Epithelial cell of esophagus (primary cell): Measurements from ENCODE around the gene C1orf50.

Source experiments
- DNase-seq: peaks from one replicate; pipeline ENCODE4 v3.0.0; 2010; ENCODE audit warnings: low read depth
- H3K4me3 ChIP-seq: 2 replicates; pipeline ENCODE4 v1.5.1; 2011; ENCODE audit warnings: mild to moderate bottlenecking, low read length, control low read depth
- CTCF ChIP-seq: IDR thresholded peaks from 2 replicates; pipeline ENCODE4 v1.5.1; 2011; ENCODE audit warnings: low read depth, mild to moderate bottlenecking, low read length, control low read depth, inconsistent platforms; ENCODE audit not compliant: insufficient read depth; ENCODE audit errors: missing control alignments

C1orf50 gene

GRCh38 chr1:42740851-42741580 is 26.0 kb upstream of the C1orf50 start:
- H3K4me3 ChIP-seq = no peak overlapping the region
- no peak for TF ChIP-seq CTCF
- DNase-seq = no peak

- DNase-seq = no peak
- TF ChIP-seq CTCF = no peak
- no peak overlapping the region for H3K4me3 ChIP-seq
These were observed 25.3 kb upstream of the C1orf50 start for GRCh38 chr1:42741706-42742105.

GRCh38 chr1:42742141-42742540 is 24.9 kb upstream of the C1orf50 start:
- no peak overlapping the region for H3K4me3 ChIP-seq
- DNase-seq = no peak
- TF ChIP-seq CTCF = no peak

DNA sequence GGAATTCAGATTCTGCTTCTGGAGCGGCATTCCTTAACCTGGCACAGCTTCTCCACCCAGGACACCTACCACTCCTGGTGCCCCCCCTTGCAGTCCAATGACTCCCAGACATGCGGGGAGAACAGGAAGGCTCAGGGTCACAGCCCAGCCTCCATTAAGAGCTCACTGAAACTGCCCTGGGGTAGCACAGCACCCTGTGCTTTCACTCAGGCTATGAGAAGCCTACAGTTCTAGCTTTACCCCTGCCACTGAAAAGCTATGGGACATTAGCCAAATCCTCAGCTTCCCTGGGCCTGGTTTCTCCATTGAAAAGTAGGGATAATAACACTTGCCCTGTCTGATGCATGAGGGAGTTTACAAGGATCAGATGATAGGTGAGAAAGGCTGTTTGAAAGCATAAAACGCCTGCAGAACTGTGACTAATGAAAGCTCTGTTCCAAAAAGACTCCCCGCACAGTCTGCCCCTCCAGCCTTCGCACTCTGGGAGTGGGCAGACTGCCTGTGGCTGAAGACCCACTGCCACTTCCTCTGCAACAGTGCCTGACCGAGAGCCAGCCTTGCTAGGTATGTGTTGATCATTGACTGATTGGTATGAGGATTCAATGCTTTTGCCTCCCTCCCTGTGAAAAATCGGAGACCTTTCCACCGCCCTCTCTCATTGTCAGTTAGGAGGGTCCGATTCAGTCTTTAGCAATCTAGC is 24.3 kb upstream of the C1orf50 start:
- H3K4me3 ChIP-seq = no peak overlapping the region
- DNase-seq = peak; percentile 48
- no peak for TF ChIP-seq CTCF

- DNase-seq = peak; percentile 97
- no peak for TF ChIP-seq CTCF
These were observed 23.5 kb upstream of the C1orf50 start for GRCh38 chr1:42743317-42744147.

DNA sequence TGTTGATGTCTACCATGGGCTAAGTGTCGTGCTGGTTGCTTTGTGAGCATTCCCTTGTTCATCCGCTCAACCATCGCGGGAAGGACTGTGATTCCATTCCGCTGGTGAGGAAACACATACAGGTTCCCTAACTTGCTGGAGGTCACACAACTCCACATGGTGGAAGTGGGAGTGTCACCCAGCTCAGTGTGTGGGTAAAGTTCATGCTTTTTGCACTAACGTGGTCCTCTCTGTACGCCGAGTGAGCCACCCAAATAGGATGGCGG is 23.0 kb upstream of the C1orf50 start:
- no peak overlapping the region for H3K4me3 ChIP-seq
- no peak for TF ChIP-seq CTCF
- DNase-seq = no peak

More at GRCh38 chr1:42743317-42744147, 23.5 kb upstream of the C1orf50 start:
- no peak overlapping the region for H3K4me3 ChIP-seq

DNA sequence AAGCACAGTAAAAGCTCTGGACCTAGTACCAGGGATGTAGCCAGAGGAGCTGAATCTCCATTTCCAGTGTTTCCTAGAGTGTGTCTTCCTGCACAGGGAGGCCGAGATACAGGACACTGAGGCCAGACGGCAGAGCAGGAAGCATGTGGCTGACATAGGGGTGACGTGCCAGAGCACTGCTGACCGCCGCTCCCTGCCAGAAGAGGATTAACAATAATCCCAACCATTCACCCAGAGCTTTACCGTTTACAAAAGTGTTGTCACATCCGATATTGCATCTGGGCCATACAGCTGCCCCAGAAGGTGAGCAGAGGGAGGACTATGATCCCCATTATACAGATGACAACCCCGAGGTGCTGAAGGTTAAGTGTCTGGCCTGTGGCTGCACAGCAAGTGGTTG is 21.2 kb upstream of the C1orf50 start:
- no peak for DNase-seq
- no peak for TF ChIP-seq CTCF
- H3K4me3 ChIP-seq = no peak overlapping the region
